ENCODE results near the gene ERCC2.

DNA sequence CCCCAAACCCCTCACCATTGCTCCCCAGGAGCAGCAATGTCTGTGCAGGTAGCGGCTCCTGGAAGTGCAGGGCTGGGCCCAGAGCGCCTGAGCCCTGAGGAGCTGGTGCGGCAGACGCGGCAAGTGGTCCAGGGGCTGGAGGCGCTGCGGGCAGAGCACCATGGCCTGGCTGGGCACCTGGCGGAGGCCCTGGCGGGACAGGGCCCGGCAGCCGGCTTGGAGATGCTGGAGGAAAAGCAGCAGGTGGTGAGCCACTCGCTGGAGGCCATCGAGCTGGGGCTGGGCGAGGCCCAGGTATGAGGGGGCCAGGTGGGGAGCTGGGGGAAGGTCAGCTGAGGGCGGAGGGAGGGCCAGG lies 24.9 kb downstream of the ERCC2 start:
- no peak for TF ChIP-seq RFX5 (IDR thresholded peaks at IDR 0.05; ENCODE audit: borderline replicate concordance, low read depth, low read length)
- no peak for TF ChIP-seq YY1 (IDR thresholded peaks at IDR 0.05; ENCODE audit: low read depth, low read length)
- TF ChIP-seq JUN (IDR thresholded peaks at IDR 0.05; ENCODE audit: low read depth, low read length) = no peak
- no peak for TF ChIP-seq USF2 (IDR thresholded peaks at IDR 0.05; ENCODE audit: low read length)
- no peak for TF ChIP-seq BRCA1 (IDR thresholded peaks at IDR 0.05; ENCODE audit: low read depth, low read length)
